GM20000 (cell line): ENCODE results near the gene UBE2M.

Source experiments
- DNase-seq: peaks from one replicate; pipeline ENCODE4 v3.0.0; 2012; ENCODE audit warnings: low spot score
- CTCF ChIP-seq: IDR thresholded peaks from 2 replicates; pipeline ENCODE4 v1.5.1; 2012; ENCODE audit warnings: mild to moderate bottlenecking, control low read depth; ENCODE audit errors: extremely low read depth, missing control alignments

UBE2M gene

GRCh38 chr19:58572818-58573657, 14.6 kb upstream of the UBE2M start, which contains the start of gene MZF1:
Gene MZF1, minus strand, starts transcription at chr19:58573335. Its CDS starts 1,946 bp downstream, at chr19:58571389.
- DNase-seq = peak; percentile 96
- no peak for TF ChIP-seq CTCF

GRCh38 chr19:58572026-58572817, 13.8 kb upstream of the UBE2M start:
- no peak for TF ChIP-seq CTCF
- no peak for DNase-seq

GRCh38 chr19:58571575-58571947, 13.2 kb upstream of the UBE2M start:
- TF ChIP-seq CTCF = no peak
- no peak for DNase-seq

- no peak for DNase-seq
Measured at GRCh38 chr19:58570770-58571574, 12.6 kb upstream of the UBE2M start.

GRCh38 chr19:58569943-58570670, 11.7 kb upstream of the UBE2M start:
- TF ChIP-seq CTCF = no peak
- DNase-seq = no peak

More at GRCh38 chr19:58570770-58571574, 12.6 kb upstream of the UBE2M start:
- TF ChIP-seq CTCF = no peak

GRCh38 chr19:58569191-58569942, 11.0 kb upstream of the UBE2M start:
- no peak for TF ChIP-seq CTCF
- DNase-seq = no peak
